ENCODE results near the gene SYVN1. TPM values are rescaled to one million over a fixed set of nuclear protein-coding genes. Genes with fewer than 3 reads are reported as not detected.
A peak's percentile ranks its signal among the peaks of the same experiment; 100 is the strongest.

SYVN1 gene
- total RNA-seq, 1 experiment from 2014 or later = 45.9 TPM

DNA sequence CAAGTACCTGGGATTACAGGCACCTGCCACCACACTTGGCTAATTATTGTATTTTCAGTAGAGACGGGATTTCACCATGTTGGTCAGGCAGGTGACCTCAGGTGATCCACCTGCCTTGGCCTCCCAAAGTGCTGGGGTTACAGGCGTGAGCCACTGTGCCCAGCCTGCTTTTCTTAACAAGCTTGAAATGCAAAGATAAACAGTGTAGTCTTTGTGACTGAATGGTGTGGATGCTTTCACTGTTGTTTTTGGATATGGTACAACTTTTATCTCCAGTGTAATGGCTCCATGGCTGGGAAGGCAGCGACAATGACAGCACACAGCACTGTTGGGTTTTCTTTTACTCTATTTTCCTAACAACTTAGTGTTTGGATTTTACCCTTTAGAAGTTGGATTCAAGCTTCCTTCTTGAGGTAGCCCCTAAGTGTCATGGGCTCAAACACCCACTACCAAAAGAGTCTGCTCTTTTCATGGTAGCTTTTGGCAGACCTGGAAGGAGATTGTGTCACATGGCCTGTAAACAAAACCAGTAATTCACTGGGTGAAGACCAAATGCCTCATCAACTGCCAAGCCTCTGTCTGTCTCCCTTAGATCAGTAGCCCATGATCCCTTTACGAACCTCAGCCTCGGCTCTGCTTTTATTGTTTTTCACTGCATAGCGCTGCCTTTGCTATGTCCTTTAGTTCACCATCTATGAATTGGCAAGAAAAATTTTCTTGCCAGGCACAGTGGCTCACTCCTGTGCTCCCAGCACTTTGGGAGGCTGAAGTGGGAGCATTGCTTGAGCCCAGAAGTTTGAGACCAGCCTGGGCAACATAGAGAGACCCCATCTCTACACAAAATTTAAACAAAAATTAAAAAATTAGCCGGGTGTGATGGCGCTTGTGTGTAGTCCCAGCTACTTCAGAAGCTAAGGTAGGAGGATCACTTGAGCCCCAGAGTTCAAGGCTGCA is 31.9 kb downstream of the SYVN1 start:
- POLR2A ChIA-PET = interaction anchor here (1.9 kb wide), 1 partner anchor 9 kb away, joined by 9 read pairs; the partner anchor contains the start of gene TM7SF2

DNA sequence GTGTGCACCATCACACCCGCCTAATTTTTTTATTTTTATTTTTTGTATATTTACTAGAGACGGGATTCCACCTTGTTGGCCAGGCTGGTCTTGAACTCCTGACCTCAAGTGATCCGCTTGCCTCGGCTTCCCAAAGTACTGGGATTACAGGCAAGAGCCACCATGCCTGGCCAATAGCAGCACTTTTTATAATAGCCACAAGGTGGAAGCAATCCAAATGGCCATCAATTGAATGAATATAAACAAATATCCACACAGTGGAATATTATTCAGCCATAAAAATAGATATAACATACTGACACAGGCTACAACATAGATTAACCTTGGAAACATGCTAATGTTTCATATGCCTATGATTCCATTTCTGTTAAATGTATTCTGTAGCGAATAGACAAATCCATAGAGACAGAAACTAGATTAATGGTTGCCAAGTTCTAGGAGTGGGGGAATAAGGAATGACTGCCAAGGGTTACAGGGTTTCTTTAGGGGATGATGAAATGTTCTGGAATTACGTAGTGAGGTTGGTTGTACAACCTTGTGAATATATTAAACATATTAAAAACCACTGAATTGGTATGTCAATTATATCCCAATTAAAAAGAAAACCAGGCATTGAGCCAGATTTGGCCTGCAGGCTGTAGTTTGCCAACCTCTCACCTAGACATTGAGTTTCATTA is 33.5 kb downstream of the SYVN1 start:
- Histone ChIP-seq H3K4me1 (ENCODE audit: control insufficient read depth in 1 of 2, insufficient read depth in 2 of 2, low read length in 2 of 2) (peaks cover 3 to 9% of the 10 kb centered on the region in 2 experiments; a peak in 3 of 4 replicates), H3K4me3 (replicated peaks in 1 of 2; ENCODE audit: low read depth in 1 of 2, low read length in 2 of 2) (no peak overlapping the region), H3K27me3 (ENCODE audit: insufficient read depth, low read length) (no peaks in the 10 kb centered on the region), H3K4me2 (ENCODE audit: low read length) (no peak overlapping the region), H3K36me3 (ENCODE audit: control insufficient read depth in 1 of 2, insufficient read depth in 2 of 2, low read length in 2 of 2) (peaks cover 3 to 6% of the 10 kb centered on the region in 2 experiments; a peak in 2 of 4 replicates), H3K79me2 (ENCODE audit: insufficient read depth, low read length) (peaks cover 39% of the 10 kb centered on the region), H4K20me1 (ENCODE audit: insufficient read depth) (no peaks in the 10 kb centered on the region), H3K9ac (ENCODE audit: low read length) (no peak overlapping the region), H2AFZ (ENCODE audit: low read depth, low read length, poor library complexity, severe bottlenecking) (no peak overlapping the region), H3K27ac (ENCODE audit: low read depth, low read length) (no peak overlapping the region), H3K9me3 (ENCODE audit: control insufficient read depth in 1 of 2, insufficient read depth in 1 of 2, low read depth in 1 of 2, low read length in 2 of 2) (no peaks in the 10 kb centered on the region), H3K9me2 (ENCODE audit: insufficient read depth) (no peaks in the 10 kb centered on the region)
- RAD21 ChIA-PET (ENCODE audit: low non-redundant PET in 1 of 2, low total read pairs in 2 of 2, uncharacterized antibody in 2 of 2, unreplicated experiment in 2 of 2) = no interaction called here
- CTCF ChIA-PET = interaction anchor here (1.5 kb wide), 1 partner anchor 11 kb away, joined by 8 read pairs; the partner anchor contains the start of gene TM7SF2
- no peak for ATAC-seq
- peak in 1 of 3 experiments; percentile 39; a peak in 2 of 6 replicates for TF ChIP-seq CTCF (IDR thresholded peaks at IDR 0.05 in 2 of 3, conservative IDR thresholded peaks at IDR 0.05 in 1 of 3; ENCODE audit: borderline replicate concordance in 1 of 3, insufficient read depth in 1 of 3, low read depth in 2 of 3, low read length in 2 of 3)
- no peak for TF ChIP-seq CEBPB (IDR thresholded peaks at IDR 0.05; ENCODE audit: low read depth)
- DNase-seq (ENCODE audit: low read depth, low spot score) = no peak
- no TSS peak for BruUV-seq (replicated peaks)
- POLR2A ChIA-PET = interaction anchor here (0.6 to 1.4 kb wide), 2 partner anchors 11 to 44 kb away, joined by 3 to 4 read pairs; partner anchors contain the start of gene TM7SF2
- intact Hi-C loops (cut with micrococcal nuclease) = no loop called here

More for the DNA sequence above, 31.9 kb downstream of the SYVN1 start:
- Histone ChIP-seq H3K27me3 (ENCODE audit: insufficient read depth, low read length) (no peaks in the 10 kb centered on the region), H3K27ac (ENCODE audit: low read depth, low read length) (no peak overlapping the region), H3K4me2 (ENCODE audit: low read length) (no peak overlapping the region), H3K79me2 (ENCODE audit: insufficient read depth, low read length) (peaks cover 32% of the 10 kb centered on the region), H3K9me2 (ENCODE audit: insufficient read depth) (no peaks in the 10 kb centered on the region), H4K20me1 (ENCODE audit: insufficient read depth) (no peaks in the 10 kb centered on the region), H3K4me3 (replicated peaks in 1 of 2; ENCODE audit: low read depth in 1 of 2, low read length in 2 of 2) (no peak overlapping the region), H3K9me3 (ENCODE audit: control insufficient read depth in 1 of 2, insufficient read depth in 1 of 2, low read depth in 1 of 2, low read length in 2 of 2) (no peaks in the 10 kb centered on the region), H3K4me1 (ENCODE audit: control insufficient read depth in 1 of 2, insufficient read depth in 2 of 2, low read length in 2 of 2) (peaks cover 0 to under 1% of the 10 kb centered on the region in 2 experiments; a peak in 1 of 4 replicates), H3K9ac (ENCODE audit: low read length) (no peak overlapping the region), H3K36me3 (ENCODE audit: control insufficient read depth in 1 of 2, insufficient read depth in 2 of 2, low read length in 2 of 2) (peaks cover 3 to 6% of the 10 kb centered on the region in 2 experiments; a peak in 2 of 4 replicates), H2AFZ (ENCODE audit: low read depth, low read length, poor library complexity, severe bottlenecking) (no peak overlapping the region)
- no peak; the same call in 1 of the 2 replicates for ATAC-seq
- CTCF ChIA-PET = interaction anchor here (1.5 kb wide), 1 partner anchor 9 kb away, joined by 8 read pairs; the partner anchor contains the start of gene TM7SF2
- RAD21 ChIA-PET (ENCODE audit: low non-redundant PET in 1 of 2, low total read pairs in 2 of 2, uncharacterized antibody in 2 of 2, unreplicated experiment in 2 of 2) = no interaction called here
- BruUV-seq (replicated peaks) = no TSS peak
- TF ChIP-seq MAX (IDR thresholded peaks at IDR 0.05) (no peak), EGR1 (IDR thresholded peaks at IDR 0.05; ENCODE audit: low read depth) (no peak), POLR2A (IDR thresholded peaks at IDR 0.05; ENCODE audit: borderline replicate concordance, extremely low read depth, insufficient read depth, insufficient read length) (no peak)
- DNase-seq (ENCODE audit: low read depth, low spot score) = no peak
- intact Hi-C loops (cut with micrococcal nuclease) = no loop called here
